Vagina (tissue), 2 donors: ENCODE data around the gene CAMP.

Experiments used
- POLR2A ChIP-seq, 2 donors: fragments of 450-650 bp; IDR thresholded peaks; one replicate each; pipeline ENCODE4 v1.6.1; 2017; ENCODE audit warnings: antibody characterized with exemption in 2 of 2, mild to moderate bottlenecking in 2 of 2, moderate library complexity in 2 of 2
- POLR2AphosphoS5 ChIP-seq, 2 donors: sonication (generic); formaldehyde crosslinking; IDR thresholded peaks; one replicate each; pipeline ENCODE4 v1.9.0; 2017; ENCODE audit warnings: antibody characterized with exemption in 2 of 2, mild to moderate bottlenecking in 2 of 2, low read depth in 1 of 2; ENCODE audit not compliant: insufficient read depth in 1 of 2
- TF ChIP-seq, protein P1 (sequence below), 3 experiments: fragments of 450-650 bp in 2 of 3; fragments of 200-600 bp in 1 of 3; sonication (generic) in 1 of 3; IDR thresholded peaks; one replicate each; pipeline ENCODE4 v1.5.1; 2017 to 2019; ENCODE audit warnings: antibody characterized with exemption in 3 of 3, mild to moderate bottlenecking in 2 of 3, moderate library complexity in 2 of 3

DNA sequence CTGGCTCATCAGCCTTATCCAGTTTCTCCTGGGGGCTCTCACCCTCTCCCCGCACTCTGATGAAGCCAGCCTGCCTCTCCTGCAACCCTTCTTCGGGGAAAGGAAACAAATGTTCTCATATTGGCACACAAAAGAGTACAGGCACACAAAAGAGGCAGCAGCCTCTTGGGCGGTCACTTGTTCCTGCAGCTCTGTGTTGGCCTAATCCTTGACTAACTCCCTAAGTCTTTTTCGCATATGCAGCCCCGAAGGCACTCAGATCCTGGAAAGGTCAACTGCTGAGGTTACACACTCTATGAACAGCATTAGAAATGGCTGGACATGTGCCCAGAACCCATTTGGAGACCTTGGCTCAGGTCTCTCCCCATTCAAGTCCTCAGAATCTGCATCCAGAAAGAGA is 7.4 kb upstream of the CAMP start:
- no peak for TF ChIP-seq POLR2A (IDR thresholded peaks at IDR 0.05)
- TF ChIP-seq, protein P1, sequence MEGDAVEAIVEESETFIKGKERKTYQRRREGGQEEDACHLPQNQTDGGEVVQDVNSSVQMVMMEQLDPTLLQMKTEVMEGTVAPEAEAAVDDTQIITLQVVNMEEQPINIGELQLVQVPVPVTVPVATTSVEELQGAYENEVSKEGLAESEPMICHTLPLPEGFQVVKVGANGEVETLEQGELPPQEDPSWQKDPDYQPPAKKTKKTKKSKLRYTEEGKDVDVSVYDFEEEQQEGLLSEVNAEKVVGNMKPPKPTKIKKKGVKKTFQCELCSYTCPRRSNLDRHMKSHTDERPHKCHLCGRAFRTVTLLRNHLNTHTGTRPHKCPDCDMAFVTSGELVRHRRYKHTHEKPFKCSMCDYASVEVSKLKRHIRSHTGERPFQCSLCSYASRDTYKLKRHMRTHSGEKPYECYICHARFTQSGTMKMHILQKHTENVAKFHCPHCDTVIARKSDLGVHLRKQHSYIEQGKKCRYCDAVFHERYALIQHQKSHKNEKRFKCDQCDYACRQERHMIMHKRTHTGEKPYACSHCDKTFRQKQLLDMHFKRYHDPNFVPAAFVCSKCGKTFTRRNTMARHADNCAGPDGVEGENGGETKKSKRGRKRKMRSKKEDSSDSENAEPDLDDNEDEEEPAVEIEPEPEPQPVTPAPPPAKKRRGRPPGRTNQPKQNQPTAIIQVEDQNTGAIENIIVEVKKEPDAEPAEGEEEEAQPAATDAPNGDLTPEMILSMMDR (IDR thresholded peaks at IDR 0.05), result no peak
- TF ChIP-seq POLR2AphosphoS5 (IDR thresholded peaks at IDR 0.05; ENCODE audit: insufficient read depth in 1 of 2, low read depth in 1 of 2), result peak in 1 of 2 donors; percentile 2
